ENCODE results near the gene ENHO.
"Not testable (repeated sequence)": the region's sequence is repeated elsewhere in the genome, so short reads cannot be mapped to it uniquely, and the experiment has no call there.

The ENHO gene

DNA sequence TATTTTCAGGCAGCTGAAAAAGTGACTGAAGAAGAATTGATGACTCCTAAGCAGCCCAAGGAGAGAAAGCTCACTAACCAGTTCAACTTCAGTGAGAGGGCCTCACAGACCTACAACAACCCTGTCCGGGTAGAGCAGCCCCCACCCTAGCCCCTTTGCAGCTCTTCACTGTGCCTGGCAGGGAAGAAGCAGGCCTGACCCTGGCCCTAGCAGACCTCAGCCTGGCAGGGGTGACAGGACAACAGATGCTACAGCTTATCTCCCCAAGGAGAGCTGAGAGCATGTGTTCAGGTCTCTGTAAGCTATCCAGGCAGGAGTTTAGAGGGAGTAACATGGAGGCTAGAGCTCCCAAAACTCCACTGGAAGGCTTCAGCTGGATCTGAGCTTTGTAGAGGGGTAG is 32.4 kb downstream of the ENHO start:
- no peak for DNase-seq (ENCODE audit: low read depth)
- no peak overlapping the region for H3K4me3 ChIP-seq (ENCODE audit: control insufficient read depth, low read depth, low read length)
- TF ChIP-seq CTCF (conservative IDR thresholded peaks at IDR 0.05; ENCODE audit: control insufficient read depth, insufficient read depth, low read depth, low read length) = no peak

DNA sequence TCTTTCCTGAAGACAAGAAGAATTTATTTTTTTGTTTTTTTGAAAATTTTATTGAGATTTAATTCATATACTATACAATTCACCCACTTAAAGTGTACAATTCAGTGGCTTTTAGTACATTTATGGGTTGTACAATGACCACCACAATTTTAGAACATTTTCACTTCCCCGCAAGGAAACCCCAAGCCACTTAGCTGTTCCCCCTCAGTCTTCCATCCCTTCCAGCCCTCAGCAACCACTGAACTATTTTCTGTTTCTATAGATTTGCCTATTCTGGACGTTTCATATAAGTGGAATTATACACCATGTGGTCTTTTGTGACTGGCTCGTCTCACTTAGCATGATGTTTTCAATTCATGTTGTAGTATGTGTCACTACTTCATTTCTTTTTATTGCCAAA is 36.2 kb downstream of the ENHO start:
- DNase-seq (ENCODE audit: low read depth) = no peak
- no peak overlapping the region for H3K4me3 ChIP-seq (ENCODE audit: control insufficient read depth, low read depth, low read length)
- TF ChIP-seq CTCF (conservative IDR thresholded peaks at IDR 0.05; ENCODE audit: control insufficient read depth, insufficient read depth, low read depth, low read length) = no peak

- no peak overlapping the region for H3K4me3 ChIP-seq (ENCODE audit: control insufficient read depth, low read depth, low read length)
- TF ChIP-seq CTCF (conservative IDR thresholded peaks at IDR 0.05; ENCODE audit: control insufficient read depth, insufficient read depth, low read depth, low read length) = no peak
- DNase-seq (ENCODE audit: low read depth) = no peak
Observed at GRCh38 chr9:34485822-34486221, 37.0 kb downstream of the ENHO start.

DNA sequence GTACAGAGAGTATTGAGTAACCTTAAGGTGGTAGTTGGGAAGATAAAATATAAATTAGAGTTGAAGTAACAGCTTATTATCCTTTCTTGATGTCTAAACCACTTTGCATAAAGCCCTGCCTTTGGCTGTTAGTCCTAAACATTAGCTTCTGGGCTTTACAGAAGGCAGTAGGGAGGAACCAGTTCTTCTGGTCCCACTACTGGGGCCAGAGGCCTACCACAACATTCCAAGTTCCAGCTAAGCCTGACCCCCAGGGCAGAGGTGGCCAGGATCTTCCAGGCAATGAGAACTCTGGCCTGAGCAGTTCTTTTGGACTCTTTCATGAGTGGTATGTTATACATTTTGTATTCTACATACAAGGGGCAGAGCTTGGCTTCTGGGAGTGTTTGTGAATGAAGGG is 38.1 kb downstream of the ENHO start:
- H3K4me3 ChIP-seq (ENCODE audit: control insufficient read depth, low read depth, low read length) = no peak overlapping the region
- TF ChIP-seq CTCF (conservative IDR thresholded peaks at IDR 0.05; ENCODE audit: control insufficient read depth, insufficient read depth, low read depth, low read length) = no peak

DNA sequence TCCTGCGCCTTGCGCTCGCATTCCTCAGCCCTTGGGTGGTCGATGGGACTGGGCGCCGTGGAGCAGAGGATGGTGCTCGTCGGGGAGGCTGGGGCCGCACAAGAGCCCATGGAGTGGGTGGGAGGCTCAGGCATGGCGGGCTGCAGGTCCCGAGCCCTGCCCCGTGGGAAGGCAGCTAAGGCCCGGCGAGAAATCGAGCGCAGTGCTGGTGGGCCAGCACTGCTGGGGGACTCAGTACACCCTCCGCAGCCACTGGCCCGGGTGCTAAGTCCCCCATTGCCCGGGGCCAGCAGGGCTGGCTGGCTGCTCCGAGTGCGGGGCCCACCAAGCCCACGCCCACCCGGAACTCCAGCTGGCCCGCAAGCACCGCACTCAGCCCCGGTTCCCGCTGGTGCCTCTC is 40.0 kb downstream of the ENHO start:
- not testable (repeated sequence) for DNase-seq (ENCODE audit: low read depth); H3K4me3 ChIP-seq (ENCODE audit: control insufficient read depth, low read depth, low read length)

More for the DNA sequence above, 38.1 kb downstream of the ENHO start:
- no peak for DNase-seq (ENCODE audit: low read depth)

- not testable (repeated sequence) for DNase-seq (ENCODE audit: low read depth); H3K4me3 ChIP-seq (ENCODE audit: control insufficient read depth, low read depth, low read length)
Observed at GRCh38 chr9:34481620-34482019, 41.2 kb downstream of the ENHO start.

DNA sequence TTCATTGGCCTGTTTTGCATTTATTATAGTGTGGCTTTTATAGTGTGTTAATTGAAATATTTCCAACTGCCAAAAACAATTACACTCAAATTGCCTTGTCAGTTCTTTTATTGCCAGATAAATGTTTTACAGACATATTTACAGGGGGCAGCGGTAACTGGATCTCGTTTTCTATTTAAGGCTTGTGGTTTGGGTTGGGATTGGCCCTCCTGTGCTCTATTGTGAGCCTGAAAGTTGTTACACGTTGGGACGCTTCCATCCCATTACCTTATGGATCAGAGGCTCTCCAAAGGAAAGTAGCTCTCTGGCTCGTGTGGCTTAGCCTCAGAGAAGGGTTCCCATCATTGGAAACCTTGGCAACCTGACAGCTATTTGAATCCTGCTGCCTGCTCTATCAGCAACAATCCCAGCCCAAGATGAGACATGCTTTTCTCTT is 43.3 kb downstream of the ENHO start:
- no peak overlapping the region for H3K4me3 ChIP-seq (ENCODE audit: control insufficient read depth, low read depth, low read length)
- TF ChIP-seq CTCF (conservative IDR thresholded peaks at IDR 0.05; ENCODE audit: control insufficient read depth, insufficient read depth, low read depth, low read length) = no peak
- no peak for DNase-seq (ENCODE audit: low read depth)

- H3K4me3 ChIP-seq (ENCODE audit: control insufficient read depth, low read depth, low read length) = no peak overlapping the region
- DNase-seq (ENCODE audit: low read depth) = no peak
- no peak for TF ChIP-seq CTCF (conservative IDR thresholded peaks at IDR 0.05; ENCODE audit: control insufficient read depth, insufficient read depth, low read depth, low read length)
Observed at GRCh38 chr9:34477541-34477940, 45.2 kb downstream of the ENHO start.

Data from fibroblast of mammary gland (primary cell).